DND-41 (cell line): Measurements from ENCODE around the gene ZFAND6.
A peak's percentile ranks its signal among the peaks of the same experiment; 100 is the strongest.
"Not testable (repeated sequence)": the region's sequence is repeated elsewhere in the genome, so short reads cannot be mapped to it uniquely, and the experiment has no call there.

Source experiments
- ATAC-seq: fragments of 200-7000 bp; cut with Tn5 transposase; 3 replicates; pipeline ENCODE4 v1.9.1; 2021; ENCODE audit warnings: low read depth; ENCODE audit not compliant: insufficient read depth
- DNase-seq: peaks from one replicate; pipeline ENCODE4 v3.0.0-alpha.2; 2020
- H2AFZ ChIP-seq: 2 replicates; pipeline ENCODE4 v1.6.0; 2012; ENCODE audit warnings: low read depth, low read length
- H3K27ac ChIP-seq: 2 replicates; pipeline ENCODE4 v1.5.1; 2012; ENCODE audit warnings: low read length, inconsistent platforms
- H3K27me3 ChIP-seq: fragments of 200-600 bp; sonication (generic); 2 replicates; pipeline ENCODE4 v1.6.0; 2012; ENCODE audit warnings: low read length, mild to moderate bottlenecking, inconsistent platforms; ENCODE audit not compliant: insufficient read depth, poor library complexity
- H3K36me3 ChIP-seq: 2 replicates; pipeline ENCODE4 v1.5.1; 2012; ENCODE audit warnings: low read length, inconsistent platforms; ENCODE audit not compliant: insufficient read depth
- H3K4me1 ChIP-seq: 2 replicates; pipeline ENCODE4 v1.5.1; 2012; ENCODE audit warnings: mild to moderate bottlenecking, low read length; ENCODE audit not compliant: insufficient read depth
- H3K4me2 ChIP-seq: 2 replicates; pipeline ENCODE4 v1.6.0; 2012; ENCODE audit warnings: mild to moderate bottlenecking, moderate library complexity, low read length, inconsistent platforms; ENCODE audit not compliant: insufficient read depth
- H3K4me3 ChIP-seq, 2 experiments: fragments of 200-600 bp in 1 of 2; shearing (Covaris generic) in 1 of 2; 2 replicates each; pipeline ENCODE4 v1.5.1; 2012 to 2016; ENCODE audit warnings: inconsistent platforms in 2 of 2, low read length in 2 of 2, mild to moderate bottlenecking in 2 of 2, low read depth in 1 of 2, moderate library complexity in 1 of 2
- H3K79me2 ChIP-seq: 2 replicates; pipeline ENCODE4 v1.6.0; 2012; ENCODE audit warnings: low read length, inconsistent platforms; ENCODE audit not compliant: insufficient read depth
- H3K9ac ChIP-seq: 2 replicates; pipeline ENCODE4 v1.6.0; 2012; ENCODE audit warnings: low read depth, mild to moderate bottlenecking, inconsistent platforms, low read length, moderate library complexity
- H3K9me3 ChIP-seq: 2 replicates; pipeline ENCODE4 v1.5.1; 2012; ENCODE audit warnings: low read length, moderate library complexity, mild to moderate bottlenecking, inconsistent platforms; ENCODE audit not compliant: insufficient read depth, severe bottlenecking
- H4K20me1 ChIP-seq: 2 replicates; pipeline ENCODE4 v1.6.0; 2012; ENCODE audit warnings: low read length; ENCODE audit not compliant: insufficient read depth
- CTCF ChIP-seq: IDR thresholded peaks from 2 replicates; pipeline ENCODE4 v1.5.1; 2012; ENCODE audit warnings: borderline replicate concordance, low read length, moderate library complexity, mild to moderate bottlenecking; ENCODE audit not compliant: poor library complexity, severe bottlenecking; ENCODE audit errors: extremely low read depth
- EZH2 ChIP-seq: IDR thresholded peaks from 3 replicates; pipeline ENCODE4 v1.6.1; 2012; ENCODE audit warnings: borderline replicate concordance, low read depth, mild to moderate bottlenecking, moderate library complexity, low read length, inconsistent platforms; ENCODE audit not compliant: severe bottlenecking

ZFAND6 gene

GRCh38 chr15:80155001-80155377, 95.5 kb downstream of the ZFAND6 start:
- no peak for DNase-seq
- ATAC-seq = no peak
- Histone ChIP-seq H3K9me3 (no peaks in the 10 kb centered on the region), H2AFZ (no peak overlapping the region), H3K27me3 (no peaks in the 10 kb centered on the region), H3K4me2 (peak overlapping the region; percentile 5; the same call in 1 of the 2 replicates), H4K20me1 (no peaks in the 10 kb centered on the region), H3K79me2 (no peaks in the 10 kb centered on the region), H3K9ac (no peak overlapping the region), H3K36me3 (peaks cover 8% of the 10 kb centered on the region; the same call in 1 of the 2 replicates), H3K27ac (no peak overlapping the region), H3K4me1 (peaks cover 23% of the 10 kb centered on the region), H3K4me3 (no peak overlapping the region)
- no peak for TF ChIP-seq EZH2
- TF ChIP-seq CTCF = no peak

- H3K36me3 ChIP-seq, H3K79me2 ChIP-seq, ATAC-seq, H2AFZ ChIP-seq, H3K4me3 ChIP-seq, H3K27ac ChIP-seq, H3K4me2 ChIP-seq, DNase-seq, H3K9ac ChIP-seq, H3K9me3 ChIP-seq, H3K27me3 ChIP-seq, H4K20me1 ChIP-seq: not testable (repeated sequence)
- H3K4me1 ChIP-seq = peaks cover 29% of the 10 kb centered on the region
These were observed 96.1 kb downstream of the ZFAND6 start for GRCh38 chr15:80155378-80156175.

GRCh38 chr15:80156176-80156720, 96.8 kb downstream of the ZFAND6 start:
- H3K79me2 ChIP-seq = no peaks in the 10 kb centered on the region
- H3K9me3 ChIP-seq = no peaks in the 10 kb centered on the region
- TF ChIP-seq EZH2 (no peak), CTCF (no peak)
- no peak overlapping the region for H3K9ac ChIP-seq
- no peak overlapping the region for H3K4me2 ChIP-seq
- DNase-seq = no peak
- H3K36me3 ChIP-seq = peaks cover 9% of the 10 kb centered on the region; the same call in 1 of the 2 replicates
- no peak for ATAC-seq
- H3K27ac ChIP-seq = no peak overlapping the region
- peaks cover 34% of the 10 kb centered on the region for H3K4me1 ChIP-seq
- H2AFZ ChIP-seq = no peak overlapping the region
- no peak overlapping the region for H3K4me3 ChIP-seq
- H4K20me1 ChIP-seq = no peaks in the 10 kb centered on the region
- no peaks in the 10 kb centered on the region for H3K27me3 ChIP-seq

- Histone ChIP-seq H3K27ac (no peak overlapping the region), H4K20me1 (no peaks in the 10 kb centered on the region), H3K9me3 (no peaks in the 10 kb centered on the region), H3K4me1 (peaks cover 31% of the 10 kb centered on the region), H3K36me3 (peaks cover 9% of the 10 kb centered on the region; the same call in 1 of the 2 replicates), H2AFZ (no peak overlapping the region), H3K79me2 (no peaks in the 10 kb centered on the region), H3K9ac (no peak overlapping the region), H3K4me3 (no peak overlapping the region), H3K27me3 (no peaks in the 10 kb centered on the region), H3K4me2 (no peak overlapping the region)
- TF ChIP-seq EZH2 = no peak
- no peak for TF ChIP-seq CTCF
- ATAC-seq (no peak), DNase-seq (no peak)
These were observed 97.7 kb downstream of the ZFAND6 start for GRCh38 chr15:80157215-80157614.
